HepG2 (cell line): ENCODE results near the gene MAP1LC3B. TPM values are rescaled to one million over a fixed set of nuclear protein-coding genes. Genes with fewer than 3 reads are reported as not detected.

ENCODE experiments used
- CBFB ChIP-seq: sonication (generic); formaldehyde crosslinking; IDR thresholded peaks from 2 replicates; pipeline ENCODE4 v1.4.0; 2020; ENCODE audit warnings: missing genetic modification reagents
- DMAP1 ChIP-seq: IDR thresholded peaks from 2 replicates; pipeline ENCODE4 v1.6.1; 2016
- ELK4 ChIP-seq: sonication (generic); formaldehyde crosslinking; IDR thresholded peaks from 2 replicates; pipeline ENCODE4 v1.9.0; 2021; ENCODE audit warnings: missing genetic modification reagents, borderline replicate concordance
- JUND ChIP-seq: sonication (generic); formaldehyde crosslinking; IDR thresholded peaks from 2 replicates; pipeline ENCODE4 v1.8.0; 2022; ENCODE audit warnings: mild to moderate bottlenecking, missing genetic modification reagents
- NKX3-1 ChIP-seq: sonication (generic); formaldehyde crosslinking; IDR thresholded peaks from 2 replicates; pipeline ENCODE4 v1.5.0; 2020; ENCODE audit warnings: missing genetic modification reagents
- PBX2 ChIP-seq: IDR thresholded peaks from 2 replicates; pipeline ENCODE4 v1.6.1; 2016; ENCODE audit warnings: control low read depth
- PHF21A ChIP-seq: sonication (generic); formaldehyde crosslinking; IDR thresholded peaks from 2 replicates; pipeline ENCODE4 v1.5.0; 2020; ENCODE audit warnings: mild to moderate bottlenecking, missing genetic modification reagents
- PRDM15 ChIP-seq: sonication (generic); formaldehyde crosslinking; IDR thresholded peaks from 2 replicates; pipeline ENCODE4 v1.4.0; 2020; ENCODE audit warnings: missing genetic modification reagents
- THAP8 ChIP-seq: sonication (generic); formaldehyde crosslinking; IDR thresholded peaks from 2 replicates; pipeline ENCODE4 v1.5.1; 2020; ENCODE audit warnings: missing genetic modification reagents, mild to moderate bottlenecking, borderline replicate concordance
- THRA ChIP-seq: sonication (generic); formaldehyde crosslinking; IDR thresholded peaks from 2 replicates; pipeline ENCODE4 v1.4.0; 2020; ENCODE audit warnings: missing genetic modification reagents, borderline replicate concordance
- TOE1 ChIP-seq: sonication (generic); formaldehyde crosslinking; IDR thresholded peaks from 2 replicates; pipeline ENCODE4 v1.4.0; 2020; ENCODE audit warnings: mild to moderate bottlenecking, missing genetic modification reagents
- XRCC5 ChIP-seq: fragments of 200-400 bp; formaldehyde crosslinking; optimal IDR thresholded peaks from 2 replicates; pipeline ENCODE3; 2017; ENCODE audit warnings: mild to moderate bottlenecking, low read length
- ZNF12 ChIP-seq: sonication (generic); formaldehyde crosslinking; IDR thresholded peaks from 2 replicates; pipeline ENCODE4 v1.5.0; 2020; ENCODE audit warnings: missing genetic modification reagents
- ZNF281 ChIP-seq: sonication (generic); formaldehyde crosslinking; IDR thresholded peaks from 2 replicates; pipeline ENCODE4 v1.4.0; 2020; ENCODE audit warnings: missing genetic modification reagents, borderline replicate concordance
- ZNF296 ChIP-seq: sonication (generic); formaldehyde crosslinking; conservative IDR thresholded peaks from 2 replicates; pipeline ENCODE4 v1.5.0; 2020; ENCODE audit warnings: mild to moderate bottlenecking, missing genetic modification reagents
- ZNF607 ChIP-seq: sonication (generic); formaldehyde crosslinking; IDR thresholded peaks from 2 replicates; pipeline ENCODE4 v1.5.1; 2020; ENCODE audit warnings: missing genetic modification reagents, mild to moderate bottlenecking, borderline replicate concordance
- ZNF740 ChIP-seq: sonication (generic); formaldehyde crosslinking; IDR thresholded peaks from 2 replicates; pipeline ENCODE4 v1.4.0; 2020; ENCODE audit warnings: missing genetic modification reagents
- polyA plus RNA-seq, 8 experiments: library from polyadenylated mRNA; depleted of rRNA in 3 of 8; stranded (reverse) in 7 of 8; unstranded in 1 of 8; fragments of >200 nt; fragmentation: Illumina TruSeq in 4 of 8; extraction: Trizol in 4 of 8; gene quantifications; 2 replicates each; pipeline versions ENCODE4 v1.2.1 to v1.2.3, GENCODE V29; 2011 to 2016; ENCODE audit warnings: low read depth in 4 of 8, missing spikeins in 1 of 8, mixed read lengths in 1 of 8; ENCODE audit not compliant: insufficient read depth in 1 of 8
- total RNA-seq, 5 experiments: library from RNA; depleted of rRNA; stranded (reverse); fragments of >200 nt; fragmentation: Illumina TruSeq; extraction: Trizol; gene quantifications; 2 replicates each; pipeline ENCODE4 v1.2.3, GENCODE V29; 2016; ENCODE audit warnings: low read depth in 1 of 5

MAP1LC3B gene
- total and polyA plus RNA-seq, 2 of the 13 experiments (the other 11 are each of a cell fraction or from before 2014, with no cell fraction given): 15.7 to 37.4 TPM

GRCh38 chr16:87383505-87384161 lies 8.5 kb upstream of the MAP1LC3B start, which contains the start of gene FBXO31 (continued):
- TF ChIP-seq ZNF607 (CRISPR knock-in tag): no peak; the same call in 1 of the 2 replicates
- TF ChIP-seq CBFB (CRISPR knock-in tag): peak; percentile 91
- peak; percentile 77 for TF ChIP-seq ZNF12 (CRISPR knock-in tag)
- TF ChIP-seq JUND (CRISPR knock-in tag): peak; percentile 74
- TF ChIP-seq PRDM15 (CRISPR knock-in tag): no peak
- TF ChIP-seq ZNF296 (CRISPR knock-in tag): no peak
- TF ChIP-seq THAP8 (CRISPR knock-in tag): no peak; the same call in 1 of the 2 replicates
- peak; percentile 6; the same call in 1 of the 2 replicates for TF ChIP-seq NKX3-1 (CRISPR knock-in tag)
- peak; percentile 65 for TF ChIP-seq XRCC5
- TF ChIP-seq ZNF740 (CRISPR knock-in tag): peak; percentile 85; the same call in 1 of the 2 replicates
- no peak for TF ChIP-seq PBX2
- TF ChIP-seq PHF21A (CRISPR knock-in tag): peak; percentile 92
- TF ChIP-seq THRA: peak; percentile 89
- no peak; the same call in 1 of the 2 replicates for TF ChIP-seq DMAP1
- peak; percentile 59; the same call in 1 of the 2 replicates for TF ChIP-seq ZNF281 (CRISPR knock-in tag)
- TF ChIP-seq TOE1: 0 out of 2 replicates have a peak, but pooled peaks have one; percentile 25
- TF ChIP-seq ELK4: peak; percentile 74; the same call in 1 of the 2 replicates
